PC-3 (cell line): Measurements from ENCODE around the gene ABHD3. TPM values are rescaled to one million over a fixed set of nuclear protein-coding genes. Genes with fewer than 3 reads are reported as not detected.

Experiments used
- ATAC-seq: fragments of 200-7000 bp; cut with Tn5 transposase; 2 replicates; pipeline ENCODE4 v1.9.1; 2020; ENCODE audit warnings: mild to moderate bottlenecking, moderate library complexity
- BruUV-seq: library from RNA; stranded (reverse); fragments of 400-500 nt; replicated peaks from 2 replicates; lab custom pipeline; 2021; lab: Mats Ljungman, UMichigan
- CTCF ChIA-PET: fragments of 300-600 bp; sonication (Branson Sonifier 250); formaldehyde crosslinking; loops from one replicate; lab custom pipeline; 2022; ENCODE audit warnings: antibody characterized with exemption; lab: Charles Lee
- POLR2A ChIA-PET: fragments of 300-600 bp; sonication (Branson Sonifier 250); formaldehyde crosslinking; loops from one replicate; lab custom pipeline; 2022; ENCODE audit warnings: antibody characterized with exemption; ENCODE audit not compliant: unreplicated experiment; lab: Charles Lee
- DNase-seq: peaks from one replicate; pipeline ENCODE4 v3.0.0-alpha.2; 2015
- H2AFZ ChIP-seq: fragments of 300-600 bp; sonication (generic); 2 replicates; pipeline ENCODE4 v1.6.0; 2016; ENCODE audit warnings: antibody characterized with exemption, low read length
- H3F3A ChIP-seq: fragments of 300-600 bp; sonication (generic); one replicate; pipeline ENCODE4 v1.6.0; 2017; ENCODE audit warnings: antibody characterized with exemption, low read length, control low read depth, mild to moderate bottlenecking; ENCODE audit not compliant: unreplicated experiment
- H3K27ac ChIP-seq: fragments of 300-600 bp; sonication (generic); 2 replicates; pipeline ENCODE4 v1.5.1; 2016; ENCODE audit warnings: mild to moderate bottlenecking, low read length
- H3K27me3 ChIP-seq: fragments of 300-600 bp; sonication (generic); 2 replicates; pipeline ENCODE4 v1.6.1; 2016; ENCODE audit warnings: low read length, mixed read lengths
- H3K36me3 ChIP-seq: fragments of 300-600 bp; sonication (generic); 2 replicates; pipeline ENCODE4 v1.6.1; 2016; ENCODE audit warnings: low read depth, mixed run types, low read length, mixed read lengths
- H3K4me1 ChIP-seq: fragments of 300-600 bp; sonication (generic); 2 replicates; pipeline ENCODE4 v1.5.1; 2016; ENCODE audit warnings: low read length; ENCODE audit not compliant: insufficient read depth
- H3K4me2 ChIP-seq: fragments of 300-600 bp; sonication (generic); 2 replicates; pipeline ENCODE4 v1.6.0; 2016; ENCODE audit warnings: low read length
- H3K4me3 ChIP-seq: fragments of 300-600 bp; sonication (generic); 2 replicates; pipeline ENCODE4 v1.5.1; 2016; ENCODE audit warnings: mild to moderate bottlenecking, low read length, mixed read lengths
- H3K79me2 ChIP-seq: fragments of 300-600 bp; sonication (generic); 2 replicates; pipeline ENCODE4 v1.6.1; 2017; ENCODE audit warnings: low read length, mixed read lengths
- H3K9ac ChIP-seq: fragments of 300-600 bp; sonication (generic); 2 replicates; pipeline ENCODE4 v1.6.0; 2016; ENCODE audit warnings: mild to moderate bottlenecking, low read length
- H3K9me2 ChIP-seq: fragments of 300-600 bp; sonication (generic); replicated peaks from 2 replicates; pipeline ENCODE4 v1.6.1; 2016; ENCODE audit warnings: mixed run types, low read length, mixed read lengths
- H3K9me3 ChIP-seq: fragments of 300-600 bp; sonication (generic); 2 replicates; pipeline ENCODE4 v1.6.1; 2016; ENCODE audit warnings: low read length, mixed read lengths
- H4K20me1 ChIP-seq: fragments of 300-600 bp; sonication (generic); 2 replicates; pipeline ENCODE4 v1.6.1; 2016; ENCODE audit warnings: low read length, mixed read lengths
- CTCF ChIP-seq: fragments of 300-600 bp; sonication (generic); conservative IDR thresholded peaks from 2 replicates; pipeline ENCODE4 v1.5.1; 2017; ENCODE audit warnings: antibody characterized with exemption, low read depth, mild to moderate bottlenecking, low read length
- EZH2 ChIP-seq: fragments of 300-600 bp; sonication (generic); IDR thresholded peaks from one replicate; pipeline ENCODE4 v1.6.1; 2017; ENCODE audit warnings: antibody characterized with exemption, mild to moderate bottlenecking, low read length; ENCODE audit not compliant: unreplicated experiment
- EZH2phosphoT487 ChIP-seq: fragments of 300-600 bp; sonication (generic); IDR thresholded peaks from 2 replicates; pipeline ENCODE4 v1.6.1; 2018; ENCODE audit warnings: mild to moderate bottlenecking, antibody characterized with exemption, low read length, borderline replicate concordance
- intact Hi-C: fragments of 100-400 bp; cut with micrococcal nuclease; formaldehyde crosslinking; loops from 2 replicates; pipeline ENCODE4 v1.9.0; 2023
- total RNA-seq: library from RNA; depleted of rRNA; stranded (reverse); fragments of >200 nt; gene quantifications from 2 replicates; pipeline ENCODE4 v1.2.3, GENCODE V29; 2014

The ABHD3 gene
- total RNA-seq, 1 experiment from 2014 or later = 21.4 TPM

- Histone ChIP-seq H3K27ac (no peak overlapping the region), H3K4me1 (peaks cover 17% of the 10 kb centered on the region), H3K36me3 (no peaks in the 10 kb centered on the region), H3K9me3 (no peaks in the 10 kb centered on the region), H3K9ac (no peak overlapping the region), H3K27me3 (no peaks in the 10 kb centered on the region), H3K9me2 (no peaks in the 10 kb centered on the region), H3F3A (no peaks in the 10 kb centered on the region), H3K4me3 (no peak overlapping the region), H3K79me2 (peaks cover 95% of the 10 kb centered on the region), H4K20me1 (peaks cover 22% of the 10 kb centered on the region; the same call in 1 of the 2 replicates), H2AFZ (no peak overlapping the region), H3K4me2 (no peak overlapping the region)
- intact Hi-C loops = no loop called here
- no peak for TF ChIP-seq CTCF
- no peak for TF ChIP-seq EZH2
- no peak for TF ChIP-seq EZH2phosphoT487
- ATAC-seq (no peak), DNase-seq (no peak)
- POLR2A ChIA-PET = interaction anchor here (0.5 kb wide), 1 partner anchor 44 kb away, joined by 24 read pairs; no protein-coding TSS in a partner anchor
- BruUV-seq = no TSS peak
- CTCF ChIA-PET = no interaction called here
Observed at GRCh38 chr18:21747268-21747667, 42.7 kb upstream of the ABHD3 start.

- H4K20me1 ChIP-seq = peaks cover 29% of the 10 kb centered on the region; the same call in 1 of the 2 replicates
- ATAC-seq = no peak
Observed at GRCh38 chr18:21745231-21745630, 40.7 kb upstream of the ABHD3 start.

More at GRCh38 chr18:21745231-21745630, 40.7 kb upstream of the ABHD3 start:
- H3K4me1 ChIP-seq = peaks cover 20% of the 10 kb centered on the region
- TF ChIP-seq EZH2phosphoT487 (no peak), EZH2 (no peak), CTCF (no peak)
- H3K9me3 ChIP-seq = no peaks in the 10 kb centered on the region
- H3K36me3 ChIP-seq = no peaks in the 10 kb centered on the region
- H3K4me3 ChIP-seq = no peak overlapping the region
- H2AFZ ChIP-seq = no peak overlapping the region
- H3K27ac ChIP-seq = no peak overlapping the region
- CTCF ChIA-PET = no interaction called here
- H3K79me2 ChIP-seq = peaks cover 88% of the 10 kb centered on the region
- DNase-seq = no peak
- H3K9me2 ChIP-seq = no peaks in the 10 kb centered on the region
- BruUV-seq = no TSS peak
- no peak overlapping the region for H3K9ac ChIP-seq
- POLR2A ChIA-PET = no interaction called here
- H3K27me3 ChIP-seq = no peaks in the 10 kb centered on the region
- H3K4me2 ChIP-seq = no peak overlapping the region
- H3F3A ChIP-seq = no peaks in the 10 kb centered on the region
- intact Hi-C loops = no loop called here
